CD1c-positive myeloid dendritic cell (primary cell): ENCODE measurements around the gene RNU4-1.
"Not testable (repeated sequence)": the region's sequence is repeated elsewhere in the genome, so short reads cannot be mapped to it uniquely, and the experiment has no call there.

ENCODE experiments used
- DNase-seq: peaks from one replicate; pipeline ENCODE4 v3.0.0-alpha.2; 2016; ENCODE audit errors: extremely low spot score

The RNU4-1 gene

DNA sequence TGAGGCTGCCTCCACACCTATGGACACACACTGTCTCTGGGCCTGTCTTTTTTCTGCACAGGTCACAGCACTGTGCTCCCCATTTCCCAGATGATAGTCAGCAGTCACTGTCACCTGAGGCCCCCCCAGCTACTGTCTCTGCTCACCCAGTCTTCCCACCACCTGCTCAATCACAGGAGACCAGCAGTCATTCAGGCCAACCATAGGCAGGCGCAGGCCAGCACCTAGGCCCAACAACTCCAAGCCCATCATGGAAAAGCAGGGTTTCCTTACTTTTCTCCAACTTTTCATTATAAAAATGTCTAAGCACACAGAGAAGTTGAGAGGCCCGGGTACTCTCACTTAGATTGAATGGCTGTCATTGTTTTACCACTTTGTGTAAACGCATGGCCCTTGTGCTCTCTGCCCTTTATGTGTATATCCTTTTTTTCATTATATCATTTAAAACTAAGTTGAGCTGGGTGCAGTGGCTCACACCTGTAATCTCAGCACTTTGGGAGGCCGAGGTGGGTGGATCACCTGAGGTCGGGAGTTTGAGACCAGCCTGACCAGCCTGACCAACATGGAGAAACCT is 34.6 kb downstream of the RNU4-1 start:
- no peak for DNase-seq

DNA sequence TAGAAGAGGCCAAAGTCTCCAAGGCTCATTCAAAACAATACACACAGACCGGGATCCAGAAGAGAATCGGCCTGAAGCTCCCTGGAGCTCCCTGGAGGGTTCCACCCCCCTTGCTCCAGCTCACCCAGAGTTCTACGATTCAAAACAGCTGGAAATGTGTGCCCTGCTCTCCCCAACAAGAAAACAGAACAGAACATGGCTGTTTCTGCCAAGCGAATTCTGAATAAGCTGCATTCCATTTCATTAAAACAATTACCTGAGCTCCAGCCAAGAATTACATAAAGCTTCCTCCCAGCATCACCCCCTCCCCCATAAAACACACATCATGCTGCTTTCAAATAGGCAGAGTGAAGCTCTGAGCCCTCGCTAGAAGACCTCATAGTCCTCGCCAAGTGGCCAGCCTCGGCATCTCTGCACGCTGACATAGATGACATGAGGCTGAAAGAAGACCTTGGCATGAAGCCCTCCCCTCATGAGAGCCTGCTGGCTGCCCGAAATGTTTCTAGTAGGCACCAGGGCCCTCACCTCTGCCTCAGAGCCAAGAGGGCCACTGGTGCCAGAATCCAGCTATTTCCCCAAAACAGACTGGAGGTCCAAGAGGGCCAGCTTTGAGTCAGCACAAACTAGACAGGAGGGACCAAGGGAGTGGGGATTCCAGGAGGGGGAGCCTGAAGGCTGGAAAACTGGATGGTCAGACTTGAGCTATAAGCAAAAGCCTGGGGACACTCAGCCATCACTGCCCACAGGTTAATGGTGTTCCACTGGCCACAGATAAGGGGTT is 35.8 kb downstream of the RNU4-1 start:
- no peak for DNase-seq

DNA sequence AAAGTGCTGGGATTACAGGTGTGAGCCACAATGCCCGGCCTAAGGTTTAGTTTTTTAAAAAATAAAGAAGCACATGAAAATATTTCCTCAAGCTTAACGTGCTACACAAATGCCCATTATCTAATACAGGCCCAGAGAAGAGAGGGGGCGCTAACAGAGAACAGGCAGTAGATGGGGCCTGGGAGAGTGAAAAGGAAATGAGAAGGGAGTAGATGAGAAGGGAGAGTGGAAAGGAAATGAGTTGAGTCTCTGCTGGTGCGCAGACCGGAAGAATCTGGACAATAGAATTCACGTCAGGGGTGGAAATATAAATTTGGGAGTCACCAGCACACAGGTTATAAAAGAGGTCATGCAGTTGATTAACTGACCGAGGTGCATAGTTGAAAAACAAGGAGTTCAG is 38.2 kb downstream of the RNU4-1 start:
- no peak for DNase-seq

DNA sequence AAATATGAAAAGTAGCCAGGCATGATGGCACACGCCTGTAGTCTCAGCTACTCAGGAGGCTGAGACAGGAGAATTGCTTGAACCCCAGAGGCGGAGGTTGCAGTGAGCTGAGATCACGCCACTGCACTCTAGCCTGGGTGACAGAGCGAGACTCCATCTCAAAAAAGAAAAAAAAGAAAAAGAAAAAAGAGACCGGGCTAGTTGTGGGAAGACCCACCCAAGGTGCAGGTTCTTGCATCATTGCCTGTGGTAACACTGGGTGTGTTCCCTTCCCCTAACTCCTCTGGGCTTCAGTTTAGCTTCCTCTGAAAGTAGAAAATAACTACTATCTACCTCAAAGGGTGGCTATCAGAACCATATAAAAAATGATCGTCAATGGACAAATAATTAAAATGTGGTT is 39.7 kb downstream of the RNU4-1 start:
- peak; percentile 69 for DNase-seq

DNA sequence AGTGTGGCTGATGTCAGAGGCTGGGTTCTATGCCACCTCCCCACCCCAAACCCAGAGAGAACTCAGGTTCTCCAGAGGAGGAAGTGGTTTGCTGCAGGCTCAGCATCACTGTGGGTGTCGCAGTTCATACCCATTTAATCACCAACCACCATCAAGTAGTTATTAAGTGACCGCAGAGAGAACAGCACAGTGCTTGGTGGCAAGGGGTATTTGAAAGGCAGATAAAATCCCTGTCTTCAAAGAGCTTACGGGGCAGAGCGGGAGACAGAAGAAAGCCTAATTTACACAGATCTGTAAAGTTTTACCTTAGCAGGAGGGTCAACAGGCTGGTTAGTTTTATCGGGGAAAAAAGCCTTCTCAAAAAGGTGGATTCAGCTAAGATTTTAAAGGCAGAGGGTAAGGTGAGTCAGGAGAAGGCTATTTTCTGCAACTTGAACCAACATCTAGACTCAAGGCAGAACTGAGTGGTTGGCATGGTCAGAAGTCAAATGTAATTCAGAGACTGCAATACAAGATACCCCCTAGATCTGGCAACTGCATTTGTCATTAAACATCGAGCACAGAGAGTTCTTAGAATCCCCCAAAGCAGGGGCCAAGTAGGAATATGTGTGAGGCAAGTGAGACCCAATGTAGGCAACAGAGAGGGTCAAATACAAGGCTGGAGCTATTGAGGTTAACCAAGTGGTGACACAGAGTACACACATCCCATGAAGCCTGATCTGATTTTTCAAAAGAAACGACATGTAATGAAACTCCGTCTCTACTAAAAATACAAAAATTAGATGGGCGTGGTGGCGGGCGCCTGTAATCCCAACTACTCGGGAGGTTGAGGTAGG is 40.7 kb downstream of the RNU4-1 start:
- peak; percentile 81 for DNase-seq

DNA sequence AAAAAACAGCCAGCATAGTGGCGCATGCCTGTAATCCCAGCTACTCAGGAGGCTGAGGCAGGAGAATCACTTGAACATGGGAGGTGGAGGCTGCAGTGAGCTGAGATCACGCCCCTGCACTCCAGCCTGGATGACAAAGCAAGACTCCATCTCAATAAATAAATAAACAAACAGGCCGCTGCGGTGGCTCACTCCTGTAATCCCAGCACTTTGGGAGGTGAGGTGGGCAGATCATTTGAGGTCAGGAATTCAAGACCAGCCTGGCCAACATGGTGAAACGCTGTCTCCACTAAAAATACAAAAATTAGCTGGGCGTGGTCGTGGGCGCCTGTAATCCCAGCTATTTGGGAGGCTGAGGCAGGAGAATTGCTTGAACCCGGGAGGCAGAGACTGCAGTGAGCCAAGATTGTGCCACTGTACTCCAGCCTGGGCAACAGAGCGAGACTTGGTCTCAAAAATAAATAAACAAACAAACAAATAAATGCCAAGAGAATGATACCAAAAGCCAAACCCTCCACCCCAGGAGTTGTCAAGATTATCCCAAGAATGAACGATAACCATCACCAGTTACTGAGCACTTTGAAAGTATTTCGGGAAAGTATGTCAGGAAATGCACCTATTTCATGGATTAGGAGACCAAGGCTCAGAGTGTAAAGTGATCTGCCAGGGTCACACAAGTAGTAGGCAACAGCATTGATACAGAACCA is 41.5 kb downstream of the RNU4-1 start:
- not testable (repeated sequence) for DNase-seq

DNA sequence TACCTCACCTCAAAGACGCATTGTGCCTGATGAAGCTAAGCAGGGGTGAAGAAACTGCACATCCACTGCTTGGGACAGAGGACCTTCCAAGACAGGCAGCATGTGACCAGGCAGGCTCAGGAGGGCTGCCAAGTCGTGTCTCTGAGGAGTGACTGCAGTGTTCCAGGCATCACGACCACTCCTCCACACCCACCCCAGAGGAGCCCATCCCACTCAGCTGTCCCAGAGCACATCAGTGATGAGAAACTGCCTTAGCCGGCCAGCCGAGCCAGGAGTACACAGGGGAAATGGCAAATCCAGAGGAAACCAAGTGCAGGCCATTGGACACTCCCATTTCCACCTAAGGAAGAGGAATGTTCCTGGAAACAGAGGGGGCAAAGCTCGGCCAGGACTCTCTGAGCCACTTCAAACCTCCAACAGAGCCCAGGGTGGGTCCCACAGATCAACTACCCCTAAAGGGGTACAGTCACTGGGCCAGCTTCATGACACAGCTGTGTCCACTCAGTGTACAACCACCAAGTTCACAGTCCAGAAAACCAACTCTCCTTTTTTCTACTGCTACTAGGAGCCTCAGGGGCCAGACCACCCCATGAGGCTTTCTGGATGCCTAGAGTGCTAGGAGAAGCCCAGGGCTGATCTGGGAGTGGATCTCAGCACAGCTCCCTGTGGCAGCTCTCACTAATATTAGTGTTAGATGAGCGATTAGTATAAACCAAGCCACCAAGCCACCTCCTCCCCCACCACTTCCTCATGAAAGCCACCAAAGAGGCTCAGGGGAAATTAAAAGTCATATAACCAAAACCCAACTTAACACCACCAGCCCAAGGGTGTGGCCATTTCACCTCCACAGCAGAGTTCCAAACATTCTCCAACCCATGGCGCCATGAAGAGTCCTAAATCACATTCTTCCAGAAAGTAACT is 42.9 kb downstream of the RNU4-1 start:
- peak; percentile 43 for DNase-seq

DNA sequence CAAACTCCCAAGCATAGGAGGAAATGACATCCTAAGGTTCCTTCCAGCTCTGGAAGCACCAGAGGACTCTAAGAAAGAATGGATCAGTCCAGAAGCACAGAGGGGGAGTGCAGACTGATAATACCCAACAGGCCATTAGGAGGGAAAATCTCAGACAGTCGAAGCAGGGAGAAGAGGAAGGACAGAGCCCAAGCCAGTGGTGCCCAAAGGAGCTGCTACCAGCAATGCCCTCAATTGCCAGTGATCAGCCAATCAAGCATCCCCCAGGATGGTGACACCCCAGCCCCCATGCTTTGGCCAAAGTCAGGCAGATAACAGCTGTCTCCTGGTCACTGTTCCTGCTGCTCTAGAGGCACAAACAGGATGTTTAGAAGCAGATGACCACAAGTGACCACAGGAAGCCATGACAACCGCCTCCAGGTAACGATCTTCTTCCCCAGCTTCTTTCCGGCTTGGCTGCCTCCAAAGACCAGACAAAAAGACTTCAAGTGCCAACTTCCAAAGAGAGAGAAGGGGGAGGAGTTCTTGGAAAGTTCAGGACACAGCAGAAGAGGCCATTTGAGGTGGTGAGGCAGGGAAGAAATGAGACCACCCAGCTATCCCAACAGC is 43.7 kb downstream of the RNU4-1 start:
- no peak for DNase-seq

DNA sequence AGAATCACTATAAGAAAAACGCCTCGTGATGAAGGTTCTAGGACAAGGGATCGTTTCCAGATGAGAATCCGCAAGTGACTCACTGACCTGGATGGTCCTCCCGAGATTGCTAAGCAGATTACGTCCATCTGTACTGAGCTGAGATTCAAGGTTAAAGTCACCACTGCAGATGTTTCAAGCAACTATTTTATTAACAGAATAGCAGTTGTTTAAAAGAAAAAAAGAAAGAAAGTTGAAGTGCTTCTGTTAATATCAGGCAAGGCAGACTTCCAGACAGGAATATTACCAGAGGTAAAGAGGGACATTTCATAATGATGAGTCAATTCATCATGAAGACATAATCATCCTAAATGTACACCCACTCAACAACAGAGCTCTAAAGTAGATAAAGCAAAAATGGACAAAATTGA is 45.4 kb downstream of the RNU4-1 start:
- no peak for DNase-seq

DNA sequence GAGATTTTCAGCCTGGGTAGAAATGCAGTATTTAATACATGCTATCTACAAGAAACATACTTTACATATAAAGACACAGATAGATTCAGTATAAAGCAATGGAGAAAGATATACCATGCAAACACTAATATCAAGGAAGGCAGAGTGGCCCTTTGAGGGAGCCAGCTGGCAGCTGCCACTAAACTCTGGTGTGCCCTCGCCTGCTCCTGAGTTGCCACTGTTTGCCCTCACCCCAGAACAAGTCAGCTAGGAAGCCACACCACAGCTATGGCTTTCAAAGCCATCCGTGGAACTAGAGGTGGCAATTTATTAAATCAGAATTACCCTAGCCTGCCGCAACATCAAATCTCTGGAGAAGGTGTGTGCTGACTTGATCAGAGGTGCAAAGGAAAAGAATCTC is 45.9 kb downstream of the RNU4-1 start:
- DNase-seq: no peak

DNA sequence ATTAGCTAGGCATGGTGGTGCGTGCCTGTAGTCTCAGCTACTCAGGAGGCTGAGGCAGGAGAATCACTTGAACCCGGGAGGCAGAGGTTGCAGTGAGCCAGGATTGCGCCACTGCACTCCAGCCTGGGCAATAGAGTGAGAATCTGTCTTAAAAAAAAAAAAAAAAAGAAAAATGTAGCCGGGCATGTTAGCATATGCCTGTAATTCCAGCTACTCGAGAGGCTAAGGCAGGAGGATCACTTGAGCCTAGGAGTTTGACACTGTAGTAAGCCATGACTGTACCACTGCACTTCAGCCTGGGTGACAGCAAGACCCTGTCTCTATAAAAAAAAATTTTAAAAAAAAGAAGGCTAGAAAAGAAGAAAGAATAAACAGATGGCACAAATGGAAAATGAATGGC is 46.3 kb downstream of the RNU4-1 start:
- DNase-seq: not testable (repeated sequence)
